IMR-90 (cell line): ENCODE results near the gene SMAD7. TPM values are rescaled to one million over a fixed set of nuclear protein-coding genes. Genes with fewer than 3 reads are reported as not detected.
A peak's percentile ranks its signal among the peaks of the same experiment; 100 is the strongest.

Source experiments
- ATAC-seq: fragments of 200-7000 bp; cut with Tn5 transposase; 2 replicates; pipeline ENCODE4 v1.9.1; 2020; ENCODE audit warnings: low read depth, mild to moderate bottlenecking, moderate library complexity
- BruUV-seq: library from RNA; stranded (reverse); fragments of 400-500 nt; replicated peaks from 2 replicates; lab custom pipeline; 2021; lab: Mats Ljungman, UMichigan
- CTCF ChIA-PET: fragments of 300-600 bp; formaldehyde crosslinking; extraction: SDS; loops from one replicate; lab custom pipeline; 2021; ENCODE audit warnings: antibody characterized with exemption; lab: Yijun Ruan, JAX
- POLR2A ChIA-PET: fragments of 300-600 bp; sonication (Branson Sonifier 250); formaldehyde crosslinking; loops from one replicate; lab custom pipeline; 2022; ENCODE audit warnings: antibody characterized with exemption; ENCODE audit not compliant: unreplicated experiment; lab: Charles Lee
- DNase-seq: peaks from one replicate; pipeline ENCODE4 v3.0.0; 2013
- H2AFZ ChIP-seq: replicated peaks from 2 replicates; pipeline ENCODE3; 2013; ENCODE audit warnings: low read length, mild to moderate bottlenecking; ENCODE audit not compliant: poor library complexity
- H2AK5ac ChIP-seq: 2 replicates; pipeline ENCODE4 v1.6.1; 2013; ENCODE audit warnings: low read depth, low read length, inconsistent platforms
- H2AK9ac ChIP-seq: replicated peaks from 2 replicates; pipeline ENCODE3; 2013; ENCODE audit warnings: mild to moderate bottlenecking, low read depth, low read length, moderate library complexity; ENCODE audit not compliant: poor library complexity
- H2BK120ac ChIP-seq: 2 replicates; pipeline ENCODE4 v1.6.1; 2013; ENCODE audit warnings: low read depth, low read length, inconsistent platforms
- H2BK15ac ChIP-seq: 3 replicates; pipeline ENCODE4 v1.6.1; 2013; ENCODE audit warnings: low read depth, low read length, inconsistent platforms
- H2BK20ac ChIP-seq: 2 replicates; pipeline ENCODE4 v1.6.1; 2013; ENCODE audit warnings: low read depth, mild to moderate bottlenecking, inconsistent platforms, low read length, moderate library complexity
- H2BK5ac ChIP-seq: 2 replicates; pipeline ENCODE4 v1.6.1; 2013; ENCODE audit warnings: mild to moderate bottlenecking, low read depth, low read length, inconsistent platforms; ENCODE audit not compliant: poor library complexity, severe bottlenecking
- H3K14ac ChIP-seq: replicated peaks from 2 replicates; pipeline ENCODE4 v1.6.1; 2013; ENCODE audit warnings: low read depth, low read length, inconsistent platforms
- H3K18ac ChIP-seq: 2 replicates; pipeline ENCODE4 v1.6.1; 2013; ENCODE audit warnings: low read depth, low read length, control low read depth
- H3K23ac ChIP-seq: 2 replicates; pipeline ENCODE4 v1.6.1; 2013; ENCODE audit warnings: low read depth, low read length, inconsistent platforms
- H3K27ac ChIP-seq: 2 replicates; pipeline ENCODE4 v1.5.1; 2013; ENCODE audit warnings: mild to moderate bottlenecking, control low read depth, low read length; ENCODE audit not compliant: insufficient read depth
- H3K27me3 ChIP-seq: 2 replicates; pipeline ENCODE4 v1.6.1; 2013; ENCODE audit warnings: low read length; ENCODE audit not compliant: control insufficient read depth, insufficient read depth
- H3K36me3 ChIP-seq: 2 replicates; pipeline ENCODE4 v1.6.1; 2013; ENCODE audit warnings: low read length, mixed read lengths; ENCODE audit not compliant: control insufficient read depth, insufficient read depth
- H3K4ac ChIP-seq: 2 replicates; pipeline ENCODE4 v1.6.1; 2013; ENCODE audit warnings: low read depth, low read length, inconsistent platforms
- H3K4me1 ChIP-seq: 2 replicates; pipeline ENCODE4 v1.6.1; 2013; ENCODE audit warnings: low read length, mixed read lengths; ENCODE audit not compliant: control insufficient read depth, insufficient read depth
- H3K4me2 ChIP-seq: 2 replicates; pipeline ENCODE4 v1.6.1; 2013; ENCODE audit warnings: low read depth, mild to moderate bottlenecking, control low read depth, low read length, moderate library complexity
- H3K4me3 ChIP-seq: 2 replicates; pipeline ENCODE4 v1.5.1; 2013; ENCODE audit warnings: low read depth, mild to moderate bottlenecking, control low read depth, low read length, moderate library complexity; ENCODE audit not compliant: insufficient read depth
- H3K56ac ChIP-seq: 2 replicates; pipeline ENCODE4 v1.6.1; 2013; ENCODE audit warnings: low read length, inconsistent platforms; ENCODE audit not compliant: insufficient read depth; ENCODE audit errors: extremely low read depth
- H3K79me1 ChIP-seq, 2 experiments: 2 replicates each; pipeline ENCODE4 v1.6.1; 2013; ENCODE audit warnings: low read length in 2 of 2, inconsistent platforms in 1 of 2, low read depth in 1 of 2
- H3K9ac ChIP-seq: 2 replicates; pipeline ENCODE4 v1.6.1; 2013; ENCODE audit warnings: low read depth, low read length, control low read depth
- H3K9me1 ChIP-seq: 2 replicates; pipeline ENCODE4 v1.6.1; 2013; ENCODE audit warnings: low read length, inconsistent platforms; ENCODE audit not compliant: insufficient read depth
- H3K9me3 ChIP-seq: 2 replicates; pipeline ENCODE4 v1.6.1; 2013; ENCODE audit warnings: low read length; ENCODE audit not compliant: control insufficient read depth, insufficient read depth
- H4K20me1 ChIP-seq: 2 replicates; pipeline ENCODE4 v1.6.1; 2013; ENCODE audit warnings: low read length, inconsistent platforms; ENCODE audit not compliant: insufficient read depth
- H4K5ac ChIP-seq: 2 replicates; pipeline ENCODE4 v1.6.1; 2013; ENCODE audit warnings: mild to moderate bottlenecking, low read depth, low read length, control low read depth
- H4K8ac ChIP-seq, 2 experiments: 2 replicates each; pipeline ENCODE4 v1.6.1; 2013; ENCODE audit warnings: low read depth in 2 of 2, low read length in 2 of 2, control low read depth in 1 of 2, inconsistent platforms in 1 of 2
- H4K91ac ChIP-seq: 2 replicates; pipeline ENCODE4 v1.6.1; 2013; ENCODE audit warnings: low read depth, low read length, inconsistent platforms; ENCODE audit not compliant: insufficient read depth
- CHD1 ChIP-seq: IDR thresholded peaks from 2 replicates; pipeline ENCODE4 v1.6.1; 2012; ENCODE audit warnings: low read depth, low read length, improper control_type of control experiment
- FOS ChIP-seq: fragments of 150-350 bp; IDR thresholded peaks from 2 replicates; pipeline ENCODE4 v1.6.1; 2016; ENCODE audit warnings: low read depth, low read length
- MXI1 ChIP-seq: IDR thresholded peaks from 2 replicates; pipeline ENCODE4 v1.6.1; 2012; ENCODE audit warnings: low read depth, mild to moderate bottlenecking, low read length, moderate library complexity, borderline replicate concordance
- WGBS, 2 experiments: methylation state at CpG; one replicate each; pipeline versions ENCODE4 v1.1.5 to v1.1.7; 2013; ENCODE audit warnings: missing lambda C conversion rate in 2 of 2; ENCODE audit not compliant: insufficient read length in 1 of 2; ENCODE audit errors: extremely low coverage in 2 of 2; 5-methylcytosine and 5-hydroxymethylcytosine counted together
- dilution Hi-C: fragments of 300-500 bp; cut with HindIII; formaldehyde crosslinking; loops from one replicate; pipeline ENCODE4 v1.14.3; 2018; ENCODE audit warnings: low sequenced_read_pairs; ENCODE audit not compliant: unreplicated experiment
- in situ Hi-C: fragments of 300-500 bp; cut with MboI; formaldehyde crosslinking; loops from 3 replicates; pipeline ENCODE4 v1.14.3; 2019; ENCODE audit warnings: low sequenced_read_pairs, inconsistent platforms, mixed read lengths
- intact Hi-C: fragments of 100-400 bp; cut with micrococcal nuclease; formaldehyde crosslinking; loops from 2 replicates; pipeline ENCODE4 v1.10.0; 2022
- polyA plus RNA-seq, 3 experiments: library from polyadenylated mRNA; depleted of rRNA; stranded (reverse); fragments of >200 nt; gene quantifications; 2 replicates each; pipeline ENCODE4 v1.2.3, GENCODE V29; 2012; ENCODE audit warnings: low replicate concordance in 1 of 3
- total RNA-seq: library from RNA; depleted of rRNA; stranded (reverse); fragments of >200 nt; gene quantifications from 2 replicates; pipeline ENCODE4 v1.2.3, GENCODE V29; 2012

The SMAD7 gene
- total and polyA plus RNA-seq, 2 of the 4 experiments (the other 2 are of a cell fraction): 15.8 to 17.6 TPM

DNA sequence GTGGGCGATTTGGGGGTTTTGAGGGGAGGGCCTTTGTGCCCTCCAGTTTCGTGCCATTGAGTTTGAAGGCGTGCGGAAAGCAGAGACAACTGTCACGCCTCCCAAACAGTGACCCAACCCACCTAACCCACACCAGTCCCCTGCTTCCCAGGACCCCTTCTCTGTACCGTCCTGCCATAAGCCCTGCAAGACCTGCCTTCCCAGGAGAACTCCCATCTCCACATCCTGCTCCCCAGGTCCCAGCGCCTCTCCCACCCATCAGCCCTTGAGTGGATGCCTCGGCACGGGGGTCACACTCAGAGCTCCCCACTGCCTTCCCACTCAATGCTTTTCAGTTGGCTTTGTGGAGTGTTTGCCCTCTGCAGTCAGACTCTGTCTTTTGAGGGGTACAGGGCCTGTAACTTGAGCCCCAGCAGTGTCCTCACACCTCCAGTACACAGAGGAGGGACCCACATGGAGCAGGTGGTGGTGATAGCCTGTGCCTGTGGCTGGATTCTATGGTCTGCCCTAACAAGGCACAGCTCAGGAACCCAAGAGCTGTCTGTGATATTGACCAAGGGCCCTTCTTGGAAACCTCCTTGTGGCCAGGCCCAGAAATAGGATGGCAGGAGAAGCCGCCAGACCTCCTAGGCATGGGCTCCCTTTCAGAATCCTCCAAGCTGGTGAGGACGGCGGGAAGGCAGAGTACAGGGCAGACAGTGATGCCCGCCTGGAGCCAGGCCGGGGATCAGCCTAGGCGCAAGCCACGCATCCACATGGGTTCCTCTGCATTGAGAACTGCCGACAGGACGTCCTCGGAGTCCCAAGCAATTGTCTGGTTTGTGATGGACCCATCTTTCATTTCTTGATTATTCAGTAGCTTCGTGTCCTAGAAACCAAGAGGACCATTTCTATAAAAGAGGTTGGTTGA is 44.4 kb upstream of the SMAD7 start:
- whole genome bisulfite sequencing, 2 experiments: 95% methylated on average over 9 of the region's 20 CpGs; no CpG with 5 or more reads in 1 of the 2 experiments
- H3K9ac ChIP-seq: no peak overlapping the region
- H3K56ac ChIP-seq: no peak overlapping the region
- ChIA-PET POLR2A (no interaction called here), CTCF (interaction anchor here (0.6 kb wide), 1 partner anchor 168 kb away, joined by 3 read pairs; no protein-coding TSS in a partner anchor)
- no peak overlapping the region for H3K4me3 ChIP-seq
- BruUV-seq: no TSS peak
- H3K4me1 ChIP-seq: peaks cover 53% of the 10 kb centered on the region
- peak overlapping the region; percentile 74 for H2BK15ac ChIP-seq
- no peak overlapping the region for H2BK5ac ChIP-seq
- H3K27ac ChIP-seq: no peak overlapping the region
- ATAC-seq: no peak
- H4K91ac ChIP-seq: peak overlapping the region; percentile 31; the same call in 1 of the 2 replicates
- H3K14ac ChIP-seq: peak overlapping the region; percentile 44
- peak overlapping the region; percentile 35; the same call in 1 of the 2 replicates for H2BK20ac ChIP-seq
- peak overlapping the region; percentile 90 for H2AK5ac ChIP-seq
- peaks cover 0 to 31% of the 10 kb centered on the region in 2 experiments; a peak in 3 of 4 replicates for H3K79me1 ChIP-seq
- dilution Hi-C loops: no loop called here
- peaks cover 6% of the 10 kb centered on the region; the same call in 1 of the 2 replicates for H4K20me1 ChIP-seq
- H3K4me2 ChIP-seq: no peak overlapping the region
- H3K27me3 ChIP-seq: no peaks in the 10 kb centered on the region
- DNase-seq: no peak
- TF ChIP-seq FOS (no peak), CHD1 (no peak), MXI1 (no peak)
- no peaks in the 10 kb centered on the region for H3K36me3 ChIP-seq
- no peaks in the 10 kb centered on the region for H3K9me3 ChIP-seq
- H4K5ac ChIP-seq: no peak overlapping the region
- peak overlapping the region in 1 of 2 experiments; percentile 13; a peak in 1 of 4 replicates for H4K8ac ChIP-seq
- peaks cover 56% of the 10 kb centered on the region for H3K9me1 ChIP-seq
- peak overlapping the region; percentile 55 for H2AFZ ChIP-seq
- intact Hi-C loops: no loop called here
- peak overlapping the region; percentile 0; the same call in 1 of the 2 replicates for H3K18ac ChIP-seq
- in situ Hi-C loops: no loop called here
- H3K23ac ChIP-seq: no peak overlapping the region
- peak overlapping the region; percentile 79 for H2BK120ac ChIP-seq
- H2AK9ac ChIP-seq: peak overlapping the region; percentile 75
- H3K4ac ChIP-seq: peak overlapping the region; percentile 26
